ENCODE data around the gene UBA7.

DNA sequence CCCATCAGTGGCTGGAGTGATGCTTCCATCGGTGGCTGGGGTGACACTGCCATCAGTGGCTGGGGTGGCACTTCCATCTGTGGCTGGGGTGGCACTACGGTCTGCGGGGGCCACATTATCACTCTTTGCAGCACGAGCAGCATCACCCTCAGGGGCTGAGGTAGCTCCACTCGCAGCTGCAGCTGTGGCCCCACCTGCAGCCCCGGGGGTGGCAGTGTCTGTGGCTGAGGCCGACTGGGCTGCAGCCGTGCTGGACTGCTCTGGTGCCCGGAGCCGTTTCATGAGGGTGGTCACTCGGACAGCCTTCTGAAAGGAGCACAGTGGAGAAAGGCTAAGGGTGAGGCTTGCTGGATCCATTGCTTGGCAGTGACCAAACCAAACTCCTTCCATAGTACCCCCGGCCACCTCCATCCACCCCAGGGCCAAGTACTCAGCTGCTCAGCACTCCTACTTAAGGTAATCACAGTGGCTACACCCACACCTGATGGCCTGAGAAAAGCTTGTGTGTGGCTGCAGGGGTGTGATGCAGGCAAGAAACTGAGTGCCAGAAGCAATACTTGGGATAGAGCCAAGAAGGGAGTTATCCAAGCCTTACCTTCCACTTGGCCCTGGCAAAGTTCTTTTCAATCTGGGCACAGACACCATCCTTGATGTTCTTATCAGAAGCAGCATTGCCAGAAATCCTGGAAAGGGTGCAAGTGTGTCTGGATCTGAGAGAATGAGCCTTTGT lies 46.0 kb upstream of the UBA7 start:
- TF ChIP-seq CTCF (IDR thresholded peaks at IDR 0.05; ENCODE audit: low read length) = no peak
- no peak for TF ChIP-seq EZH2 (IDR thresholded peaks at IDR 0.05; ENCODE audit: borderline replicate concordance, low read length)

Measured in OCI-LY1 (cell line).